GM12872 (cell line): ENCODE measurements around the gene POMGNT2.

Experiments used
- TF ChIP-seq, protein P1 (sequence below): IDR thresholded peaks from 3 replicates; pipeline ENCODE4 v1.5.1; 2011; ENCODE audit warnings: low read depth, mild to moderate bottlenecking, low read length, moderate library complexity; ENCODE audit not compliant: insufficient read depth

Gene POMGNT2

GRCh38 chr3:43030162-43030935, 75.5 kb downstream of the POMGNT2 start:
- TF ChIP-seq, protein P1, sequence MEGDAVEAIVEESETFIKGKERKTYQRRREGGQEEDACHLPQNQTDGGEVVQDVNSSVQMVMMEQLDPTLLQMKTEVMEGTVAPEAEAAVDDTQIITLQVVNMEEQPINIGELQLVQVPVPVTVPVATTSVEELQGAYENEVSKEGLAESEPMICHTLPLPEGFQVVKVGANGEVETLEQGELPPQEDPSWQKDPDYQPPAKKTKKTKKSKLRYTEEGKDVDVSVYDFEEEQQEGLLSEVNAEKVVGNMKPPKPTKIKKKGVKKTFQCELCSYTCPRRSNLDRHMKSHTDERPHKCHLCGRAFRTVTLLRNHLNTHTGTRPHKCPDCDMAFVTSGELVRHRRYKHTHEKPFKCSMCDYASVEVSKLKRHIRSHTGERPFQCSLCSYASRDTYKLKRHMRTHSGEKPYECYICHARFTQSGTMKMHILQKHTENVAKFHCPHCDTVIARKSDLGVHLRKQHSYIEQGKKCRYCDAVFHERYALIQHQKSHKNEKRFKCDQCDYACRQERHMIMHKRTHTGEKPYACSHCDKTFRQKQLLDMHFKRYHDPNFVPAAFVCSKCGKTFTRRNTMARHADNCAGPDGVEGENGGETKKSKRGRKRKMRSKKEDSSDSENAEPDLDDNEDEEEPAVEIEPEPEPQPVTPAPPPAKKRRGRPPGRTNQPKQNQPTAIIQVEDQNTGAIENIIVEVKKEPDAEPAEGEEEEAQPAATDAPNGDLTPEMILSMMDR = no peak
